Neuronal stem cell (in vitro differentiated cells): ENCODE measurements around the gene RNFT2.
"Not testable (repeated sequence)": the region's sequence is repeated elsewhere in the genome, so short reads cannot be mapped to it uniquely, and the experiment has no call there.

ENCODE experiments used
- DNase-seq: peaks from one replicate; pipeline ENCODE4 v3.0.0-alpha.2; 2013; ENCODE audit warnings: low spot score
- H2AFZ ChIP-seq: one replicate; pipeline ENCODE4 v1.6.1; 2013; ENCODE audit warnings: mild to moderate bottlenecking, low read length, inconsistent platforms
- H2AK5ac ChIP-seq: 2 replicates; pipeline ENCODE4 v1.6.1; 2013; ENCODE audit warnings: low read depth, mild to moderate bottlenecking, inconsistent platforms, low read length, moderate library complexity, mixed read lengths
- H2BK120ac ChIP-seq: 2 replicates; pipeline ENCODE4 v1.6.1; 2013; ENCODE audit warnings: low read depth, mild to moderate bottlenecking, inconsistent platforms, low read length, moderate library complexity, mixed read lengths
- H2BK12ac ChIP-seq: one replicate; pipeline ENCODE4 v1.6.1; 2013; ENCODE audit warnings: low read length, inconsistent platforms
- H2BK15ac ChIP-seq: 2 replicates; pipeline ENCODE4 v1.6.1; 2013; ENCODE audit warnings: mild to moderate bottlenecking, low read length, inconsistent platforms, mixed read lengths
- H2BK5ac ChIP-seq: one replicate; pipeline ENCODE4 v1.6.1; 2013; ENCODE audit warnings: inconsistent platforms, mild to moderate bottlenecking, low read length, moderate library complexity
- H3K14ac ChIP-seq: one replicate; pipeline ENCODE4 v1.6.1; 2013; ENCODE audit warnings: low read length, inconsistent platforms
- H3K18ac ChIP-seq: 2 replicates; pipeline ENCODE4 v1.6.1; 2013; ENCODE audit warnings: low read length, inconsistent platforms
- H3K23ac ChIP-seq: 2 replicates; pipeline ENCODE4 v1.6.1; 2013; ENCODE audit warnings: low read depth, mild to moderate bottlenecking, mixed read lengths, low read length, inconsistent platforms; ENCODE audit not compliant: poor library complexity
- H3K27ac ChIP-seq: replicated peaks from 3 replicates; pipeline ENCODE4 v1.5.1; 2013; ENCODE audit warnings: low read length, inconsistent platforms
- H3K27me3 ChIP-seq, 3 experiments: 2 replicates each; pipeline ENCODE4 v1.6.1; 2013; ENCODE audit warnings: low read length in 3 of 3, mild to moderate bottlenecking in 2 of 3, inconsistent platforms in 1 of 3, low read depth in 1 of 3, mixed read lengths in 1 of 3, moderate library complexity in 1 of 3; ENCODE audit not compliant: control insufficient read depth in 3 of 3, insufficient read depth in 3 of 3
- H3K36me3 ChIP-seq, 2 donors: replicated peaks in 1 of 2; 2 replicates each; pipeline ENCODE4 v1.6.1; 2013; ENCODE audit warnings: low read length in 2 of 2; ENCODE audit not compliant: control insufficient read depth in 2 of 2, insufficient read depth in 2 of 2
- H3K4ac ChIP-seq: 2 replicates; pipeline ENCODE4 v1.6.1; 2013; ENCODE audit warnings: inconsistent platforms, mild to moderate bottlenecking, low read length, moderate library complexity
- H3K4me1 ChIP-seq, 2 donors: 1 replicate in 1 of 2; 2 replicates in 1 of 2; pipeline ENCODE4 v1.6.1; 2013; ENCODE audit warnings: low read length in 2 of 2, low read depth in 1 of 2; ENCODE audit not compliant: control insufficient read depth in 2 of 2, insufficient read depth in 1 of 2
- H3K4me2 ChIP-seq: one replicate; pipeline ENCODE4 v1.6.1; 2013; ENCODE audit warnings: mild to moderate bottlenecking, low read length, inconsistent platforms; ENCODE audit not compliant: insufficient read depth, poor library complexity, severe bottlenecking
- H3K4me3 ChIP-seq, 2 donors: 2 replicates each; pipeline ENCODE4 v1.5.1; 2013; ENCODE audit warnings: low read length in 2 of 2, mild to moderate bottlenecking in 2 of 2, inconsistent platforms in 1 of 2, moderate library complexity in 1 of 2
- H3K79me1 ChIP-seq: one replicate; pipeline ENCODE4 v1.6.1; 2013; ENCODE audit warnings: low read depth, mild to moderate bottlenecking, inconsistent platforms, low read length, moderate library complexity
- H3K9ac ChIP-seq: one replicate; pipeline ENCODE4 v1.6.1; 2013; ENCODE audit warnings: mild to moderate bottlenecking, low read depth, low read length, inconsistent platforms; ENCODE audit not compliant: poor library complexity
- H3K9me3 ChIP-seq, 2 donors: replicated peaks in 1 of 2; 2 replicates each; pipeline versions ENCODE3 to v1.6.1; 2013; ENCODE audit warnings: low read length in 2 of 2, mild to moderate bottlenecking in 2 of 2, inconsistent platforms in 1 of 2, low read depth in 1 of 2, mixed read lengths in 1 of 2, moderate library complexity in 1 of 2; ENCODE audit not compliant: control insufficient read depth in 2 of 2, insufficient read depth in 1 of 2
- H4K8ac ChIP-seq: one replicate; pipeline ENCODE4 v1.6.1; 2013; ENCODE audit warnings: low read depth, mild to moderate bottlenecking, inconsistent platforms, low read length, moderate library complexity
- H4K91ac ChIP-seq: one replicate; pipeline ENCODE4 v1.6.1; 2013; ENCODE audit warnings: low read length, low read depth, mild to moderate bottlenecking, inconsistent platforms; ENCODE audit not compliant: poor library complexity
- WGBS, 2 donors: extraction: QIAGEN DNeasy Blood & Tissue Kit; methylation state at CpG; one replicate each; pipeline ENCODE4 v1.1.7; 2013; ENCODE audit warnings: missing lambda C conversion rate in 2 of 2, mixed read lengths in 1 of 2; ENCODE audit not compliant: insufficient read length in 2 of 2, insufficient replicate concordance in 1 of 2; ENCODE audit errors: extremely low coverage in 2 of 2; 5-methylcytosine and 5-hydroxymethylcytosine counted together

The RNFT2 gene

DNA sequence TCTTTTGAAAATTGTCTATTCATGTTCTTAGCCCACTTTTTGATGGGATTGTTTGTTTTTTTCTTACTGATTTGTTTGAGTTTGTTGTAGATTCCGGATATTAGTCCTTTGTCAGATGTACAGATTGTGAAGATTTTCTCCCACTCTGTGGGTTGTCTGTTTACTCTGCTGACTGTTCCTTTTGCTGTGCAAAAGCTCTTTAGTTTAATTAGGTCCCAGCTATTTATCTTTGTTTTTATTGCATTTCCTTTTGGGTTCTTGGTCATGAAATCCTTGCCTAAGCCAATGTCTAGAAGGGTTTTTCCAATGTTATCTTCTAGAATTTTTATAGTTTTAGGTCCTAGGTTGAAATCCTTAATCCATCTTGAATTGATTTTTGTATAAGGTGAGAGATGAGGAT, 16.7 kb downstream of the RNFT2 start:
- H3K9ac ChIP-seq, H4K8ac ChIP-seq, H3K79me1 ChIP-seq, H3K9me3 ChIP-seq, H3K18ac ChIP-seq, H2BK5ac ChIP-seq, H3K4me2 ChIP-seq, H3K4me3 ChIP-seq, H3K4me1 ChIP-seq, H2AFZ ChIP-seq, H2AK5ac ChIP-seq, H3K14ac ChIP-seq, DNase-seq, H2BK120ac ChIP-seq, H3K4ac ChIP-seq, H3K23ac ChIP-seq, H4K91ac ChIP-seq, H3K27me3 ChIP-seq, H2BK15ac ChIP-seq, H3K27ac ChIP-seq, H2BK12ac ChIP-seq: not testable (repeated sequence)
- peaks cover 7 to 54% of the 10 kb centered on the region in 2 donors for H3K36me3 ChIP-seq
- WGBS, 2 donors: no CpG with 5 or more reads among the region's 1 CpG

DNA sequence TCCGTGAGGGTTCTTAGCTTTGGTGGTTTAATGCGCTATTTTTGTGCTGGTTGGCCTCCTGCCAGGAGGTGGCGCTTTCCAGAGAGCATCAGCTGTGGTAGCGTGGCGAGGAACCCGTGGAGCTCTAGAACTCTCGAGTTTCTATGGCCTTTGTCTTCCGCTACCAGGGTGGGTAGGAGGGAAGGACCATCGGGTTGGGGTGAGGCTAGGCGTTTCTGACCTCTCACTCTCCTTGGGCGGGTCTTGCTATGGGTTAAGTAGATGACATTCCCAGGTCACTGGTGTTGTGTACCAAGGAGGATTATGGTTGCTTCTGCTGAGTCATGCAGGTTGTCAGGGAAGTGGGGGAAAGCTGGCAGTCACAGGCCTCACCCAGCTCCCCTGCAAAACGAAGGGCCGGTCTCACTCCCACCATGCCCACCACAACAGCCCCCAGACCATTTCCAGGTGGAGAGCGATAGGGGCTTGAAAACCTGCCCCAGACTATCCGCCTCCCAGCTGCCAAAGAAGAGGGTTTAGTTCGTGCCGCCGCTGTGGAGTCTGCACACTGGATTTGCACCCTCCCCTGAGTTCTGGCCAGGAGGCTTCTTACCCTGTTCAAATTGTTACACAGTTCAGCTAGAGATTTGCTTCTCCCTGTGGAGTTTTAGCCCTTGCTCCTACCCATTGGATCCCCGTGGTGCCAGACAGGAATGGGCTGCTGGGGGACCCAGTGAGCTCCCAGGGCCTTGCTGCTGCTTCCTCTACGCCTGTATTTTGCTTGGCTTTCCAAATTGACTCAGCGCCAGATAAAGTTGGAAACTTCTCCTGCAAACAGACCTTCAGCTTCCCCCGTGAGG, 21.9 kb downstream of the RNFT2 start:
- H3K14ac ChIP-seq: no peak overlapping the region
- H2AFZ ChIP-seq: no peak overlapping the region
- no peak overlapping the region for H3K4ac ChIP-seq
- no peak overlapping the region for H4K8ac ChIP-seq
- no peak overlapping the region for H2BK5ac ChIP-seq
- no peaks in the 10 kb centered on the region for H3K4me1 ChIP-seq
- H3K4me3 ChIP-seq: no peak overlapping the region
- peaks cover 11 to 50% of the 10 kb centered on the region in 2 donors for H3K36me3 ChIP-seq
- H3K27ac ChIP-seq: no peak overlapping the region
- no peak overlapping the region for H2AK5ac ChIP-seq
- DNase-seq: no peak
- no peak overlapping the region for H2BK120ac ChIP-seq
- no peak overlapping the region for H2BK15ac ChIP-seq
- no peaks in the 10 kb centered on the region for H3K79me1 ChIP-seq
- no peak overlapping the region for H3K9ac ChIP-seq
- no peak overlapping the region for H2BK12ac ChIP-seq
- peak overlapping the region; percentile 2 for H3K23ac ChIP-seq
- no peaks in the 10 kb centered on the region for H3K27me3 ChIP-seq
- peak overlapping the region; percentile 12 for H3K4me2 ChIP-seq
- H3K9me3 ChIP-seq: no peaks in the 10 kb centered on the region
- no peak overlapping the region for H4K91ac ChIP-seq
- no CpG with 5 or more reads among the region's 22 CpGs for WGBS, 2 donors
- no peak overlapping the region for H3K18ac ChIP-seq

DNA sequence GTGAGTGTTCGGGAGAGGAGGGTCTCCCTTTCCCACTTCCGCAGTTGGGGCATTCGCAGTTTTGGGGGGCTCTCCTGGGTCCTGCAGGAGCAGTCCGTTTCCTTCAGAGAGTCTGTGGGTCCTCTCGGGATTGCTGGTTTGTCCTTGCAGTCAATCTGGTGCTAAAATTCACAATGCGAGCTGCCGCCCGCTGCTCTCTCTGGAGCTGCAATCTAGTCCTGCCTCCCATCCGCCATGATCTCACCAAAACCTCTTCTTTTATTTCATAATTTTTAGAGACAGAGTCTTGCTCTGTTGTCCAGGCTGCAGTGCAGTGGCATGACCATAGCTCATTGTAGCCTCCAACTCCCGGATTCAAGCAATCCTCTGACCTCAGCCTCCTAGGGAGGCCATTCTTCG, 22.5 kb downstream of the RNFT2 start:
- H3K4ac ChIP-seq: no peak overlapping the region
- H2BK120ac ChIP-seq: no peak overlapping the region
- no peak overlapping the region for H2BK12ac ChIP-seq
- no peak overlapping the region for H3K14ac ChIP-seq
- H3K36me3 ChIP-seq: peaks cover 11 to 54% of the 10 kb centered on the region in 2 donors
- H3K4me2 ChIP-seq: no peak overlapping the region
- H3K9ac ChIP-seq: no peak overlapping the region
- no peaks in the 10 kb centered on the region for H3K27me3 ChIP-seq
- H4K91ac ChIP-seq: no peak overlapping the region
- H3K4me1 ChIP-seq: no peaks in the 10 kb centered on the region
- H2BK5ac ChIP-seq: no peak overlapping the region
- no peak overlapping the region for H2AK5ac ChIP-seq
- no peaks in the 10 kb centered on the region for H3K9me3 ChIP-seq
- no peak overlapping the region for H4K8ac ChIP-seq
- H3K79me1 ChIP-seq: no peaks in the 10 kb centered on the region
- no peak overlapping the region for H2BK15ac ChIP-seq
- H3K18ac ChIP-seq: no peak overlapping the region
- H3K23ac ChIP-seq: no peak overlapping the region
- H2AFZ ChIP-seq: no peak overlapping the region
- H3K27ac ChIP-seq: no peak overlapping the region
- no CpG with 5 or more reads among the region's 11 CpGs for WGBS, 2 donors
- no peak overlapping the region for H3K4me3 ChIP-seq
- no peak for DNase-seq

DNA sequence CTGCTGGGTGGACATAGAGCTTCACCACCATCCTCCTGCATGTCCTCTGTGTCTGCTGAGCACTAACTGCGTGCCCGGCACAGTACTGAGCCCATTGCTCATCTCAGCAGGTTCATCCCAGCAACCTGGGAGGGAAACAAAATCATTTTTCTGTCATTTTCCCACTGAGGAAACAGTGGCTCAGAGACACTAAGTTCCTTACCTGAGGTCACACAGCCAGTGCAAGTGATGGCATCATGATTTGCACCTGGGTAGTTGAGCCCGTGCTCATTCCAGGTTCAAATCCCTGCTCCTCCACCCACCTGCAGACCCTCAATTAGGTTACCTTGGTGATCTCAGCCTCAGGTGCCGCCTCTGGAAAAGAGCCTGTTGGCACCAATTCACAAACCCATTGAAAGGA, 23.4 kb downstream of the RNFT2 start:
- H3K4me2 ChIP-seq: no peak overlapping the region
- no peak overlapping the region for H2AFZ ChIP-seq
- H4K91ac ChIP-seq: no peak overlapping the region
- H2BK12ac ChIP-seq: no peak overlapping the region
- no peaks in the 10 kb centered on the region for H3K79me1 ChIP-seq
- H4K8ac ChIP-seq: no peak overlapping the region
- H3K23ac ChIP-seq: no peak overlapping the region
- no peak overlapping the region for H3K18ac ChIP-seq
- H3K4ac ChIP-seq: no peak overlapping the region
- H3K9ac ChIP-seq: no peak overlapping the region
- H3K36me3 ChIP-seq: peaks cover 13 to 55% of the 10 kb centered on the region in 2 donors
- no peaks in the 10 kb centered on the region for H3K9me3 ChIP-seq
- H3K27ac ChIP-seq: no peak overlapping the region
- no peak overlapping the region for H2AK5ac ChIP-seq
- no CpG with 5 or more reads among the region's 4 CpGs for WGBS, 2 donors
- no peaks in the 10 kb centered on the region for H3K27me3 ChIP-seq
- no peak overlapping the region for H3K4me3 ChIP-seq
- H2BK15ac ChIP-seq: no peak overlapping the region
- DNase-seq: no peak
- no peaks in the 10 kb centered on the region for H3K4me1 ChIP-seq
- no peak overlapping the region for H2BK5ac ChIP-seq
- H3K14ac ChIP-seq: no peak overlapping the region
- H2BK120ac ChIP-seq: no peak overlapping the region
